ENCODE results near the gene FKBP15.

Gene FKBP15

GRCh38 chr9:113183956-113184488 lies 37.1 kb downstream of the FKBP15 start:
- TF ChIP-seq CTCF (IDR thresholded peaks at IDR 0.05; ENCODE audit: borderline replicate concordance, extremely low read depth, low read length, poor library complexity, severe bottlenecking), result no peak
- TF ChIP-seq EZH2 (IDR thresholded peaks at IDR 0.05; ENCODE audit: borderline replicate concordance, low read depth, low read length, severe bottlenecking), result no peak
- peaks cover 94% of the 10 kb centered on the region for H3K36me3 ChIP-seq (ENCODE audit: insufficient read depth, low read length)
- no peak for DNase-seq
- no peak for ATAC-seq (ENCODE audit: insufficient read depth, low read depth)
- no peaks in the 10 kb centered on the region for H3K79me2 ChIP-seq (ENCODE audit: insufficient read depth, low read length)
- H3K27me3 ChIP-seq (ENCODE audit: insufficient read depth, low read length, poor library complexity), result no peaks in the 10 kb centered on the region
- H3K9ac ChIP-seq (ENCODE audit: low read depth, low read length), result no peak overlapping the region
- no peaks in the 10 kb centered on the region for H3K9me3 ChIP-seq (ENCODE audit: insufficient read depth, low read length, severe bottlenecking)
- H4K20me1 ChIP-seq (ENCODE audit: insufficient read depth, low read length), result no peaks in the 10 kb centered on the region
- H2AFZ ChIP-seq (ENCODE audit: low read depth, low read length), result no peak overlapping the region
- no peaks in the 10 kb centered on the region for H3K4me1 ChIP-seq (ENCODE audit: insufficient read depth, low read length)
- no peak overlapping the region for H3K4me2 ChIP-seq (ENCODE audit: insufficient read depth, low read length)
- H3K4me3 ChIP-seq (ENCODE audit: low read depth in 1 of 2, low read length in 2 of 2), result no peak overlapping the region
- no peak overlapping the region for H3K27ac ChIP-seq (ENCODE audit: low read length)

GRCh38 chr9:113181165-113181564 lies 39.9 kb downstream of the FKBP15 start:
- Histone ChIP-seq H3K36me3 (ENCODE audit: insufficient read depth, low read length) (peaks cover 94% of the 10 kb centered on the region), H3K9me3 (ENCODE audit: insufficient read depth, low read length, severe bottlenecking) (no peaks in the 10 kb centered on the region), H3K9ac (ENCODE audit: low read depth, low read length) (no peak overlapping the region), H3K4me1 (ENCODE audit: insufficient read depth, low read length) (no peaks in the 10 kb centered on the region), H3K27ac (ENCODE audit: low read length) (no peak overlapping the region), H3K79me2 (ENCODE audit: insufficient read depth, low read length) (no peaks in the 10 kb centered on the region), H4K20me1 (ENCODE audit: insufficient read depth, low read length) (no peaks in the 10 kb centered on the region), H3K4me3 (ENCODE audit: low read depth in 1 of 2, low read length in 2 of 2) (no peak overlapping the region), H3K4me2 (ENCODE audit: insufficient read depth, low read length) (no peak overlapping the region), H3K27me3 (ENCODE audit: insufficient read depth, low read length, poor library complexity) (no peaks in the 10 kb centered on the region), H2AFZ (ENCODE audit: low read depth, low read length) (no peak overlapping the region)
- TF ChIP-seq EZH2 (IDR thresholded peaks at IDR 0.05; ENCODE audit: borderline replicate concordance, low read depth, low read length, severe bottlenecking), result no peak
- TF ChIP-seq CTCF (IDR thresholded peaks at IDR 0.05; ENCODE audit: borderline replicate concordance, extremely low read depth, low read length, poor library complexity, severe bottlenecking), result no peak
- DNase-seq, result no peak
- ATAC-seq (ENCODE audit: insufficient read depth, low read depth), result no peak

- Histone ChIP-seq H3K9ac (ENCODE audit: low read depth, low read length) (no peak overlapping the region), H3K4me1 (ENCODE audit: insufficient read depth, low read length) (no peaks in the 10 kb centered on the region), H3K9me3 (ENCODE audit: insufficient read depth, low read length, severe bottlenecking) (no peaks in the 10 kb centered on the region), H3K27me3 (ENCODE audit: insufficient read depth, low read length, poor library complexity) (no peaks in the 10 kb centered on the region), H3K79me2 (ENCODE audit: insufficient read depth, low read length) (no peaks in the 10 kb centered on the region), H3K36me3 (ENCODE audit: insufficient read depth, low read length) (peaks cover 93% of the 10 kb centered on the region), H4K20me1 (ENCODE audit: insufficient read depth, low read length) (no peaks in the 10 kb centered on the region), H3K4me3 (ENCODE audit: low read depth in 1 of 2, low read length in 2 of 2) (no peak overlapping the region), H2AFZ (ENCODE audit: low read depth, low read length) (no peak overlapping the region), H3K4me2 (ENCODE audit: insufficient read depth, low read length) (no peak overlapping the region), H3K27ac (ENCODE audit: low read length) (no peak overlapping the region)
- no peak for TF ChIP-seq CTCF (IDR thresholded peaks at IDR 0.05; ENCODE audit: borderline replicate concordance, extremely low read depth, low read length, poor library complexity, severe bottlenecking)
- TF ChIP-seq EZH2 (IDR thresholded peaks at IDR 0.05; ENCODE audit: borderline replicate concordance, low read depth, low read length, severe bottlenecking), result no peak
- DNase-seq, result no peak
- no peak for ATAC-seq (ENCODE audit: insufficient read depth, low read depth)
Measured at GRCh38 chr9:113179839-113180238, 41.2 kb downstream of the FKBP15 start.

- no peaks in the 10 kb centered on the region for H4K20me1 ChIP-seq (ENCODE audit: insufficient read depth, low read length)
- no peaks in the 10 kb centered on the region for H3K9me3 ChIP-seq (ENCODE audit: insufficient read depth, low read length, severe bottlenecking)
- H3K4me2 ChIP-seq (ENCODE audit: insufficient read depth, low read length), result no peak overlapping the region
- H3K4me1 ChIP-seq (ENCODE audit: insufficient read depth, low read length), result no peaks in the 10 kb centered on the region
- H2AFZ ChIP-seq (ENCODE audit: low read depth, low read length), result no peak overlapping the region
- DNase-seq (no peak), ATAC-seq (ENCODE audit: insufficient read depth, low read depth) (no peak)
- no peak overlapping the region for H3K4me3 ChIP-seq (ENCODE audit: low read depth in 1 of 2, low read length in 2 of 2)
- peaks cover 90% of the 10 kb centered on the region for H3K36me3 ChIP-seq (ENCODE audit: insufficient read depth, low read length)
- TF ChIP-seq EZH2 (IDR thresholded peaks at IDR 0.05; ENCODE audit: borderline replicate concordance, low read depth, low read length, severe bottlenecking), result no peak
- no peak for TF ChIP-seq CTCF (IDR thresholded peaks at IDR 0.05; ENCODE audit: borderline replicate concordance, extremely low read depth, low read length, poor library complexity, severe bottlenecking)
- H3K9ac ChIP-seq (ENCODE audit: low read depth, low read length), result no peak overlapping the region
- H3K27ac ChIP-seq (ENCODE audit: low read length), result no peak overlapping the region
- no peaks in the 10 kb centered on the region for H3K27me3 ChIP-seq (ENCODE audit: insufficient read depth, low read length, poor library complexity)
- H3K79me2 ChIP-seq (ENCODE audit: insufficient read depth, low read length), result no peaks in the 10 kb centered on the region
Measured at GRCh38 chr9:113178087-113178486, 43.0 kb downstream of the FKBP15 start.

Measured in DND-41 (cell line).